IMR-90 (cell line): ENCODE results near the gene ANKS3. TPM values are rescaled to one million over a fixed set of nuclear protein-coding genes. Genes with fewer than 3 reads are reported as not detected.
A peak's percentile ranks its signal among the peaks of the same experiment; 100 is the strongest.
"Not testable (repeated sequence)": the region's sequence is repeated elsewhere in the genome, so short reads cannot be mapped to it uniquely, and the experiment has no call there.

Experiments
- ATAC-seq: fragments of 200-7000 bp; cut with Tn5 transposase; 2 replicates; pipeline ENCODE4 v1.9.1; 2020; ENCODE audit warnings: low read depth, mild to moderate bottlenecking, moderate library complexity
- BruUV-seq: library from RNA; stranded (reverse); fragments of 400-500 nt; replicated peaks from 2 replicates; lab custom pipeline; 2021; lab: Mats Ljungman, UMichigan
- CTCF ChIA-PET: fragments of 300-600 bp; formaldehyde crosslinking; extraction: SDS; loops from one replicate; lab custom pipeline; 2021; ENCODE audit warnings: antibody characterized with exemption; lab: Yijun Ruan, JAX
- POLR2A ChIA-PET: fragments of 300-600 bp; sonication (Branson Sonifier 250); formaldehyde crosslinking; loops from one replicate; lab custom pipeline; 2022; ENCODE audit warnings: antibody characterized with exemption; ENCODE audit not compliant: unreplicated experiment; lab: Charles Lee
- DNase-seq: peaks from one replicate; pipeline ENCODE4 v3.0.0; 2013
- H2AFZ ChIP-seq: replicated peaks from 2 replicates; pipeline ENCODE3; 2013; ENCODE audit warnings: low read length, mild to moderate bottlenecking; ENCODE audit not compliant: poor library complexity
- H2AK5ac ChIP-seq: 2 replicates; pipeline ENCODE4 v1.6.1; 2013; ENCODE audit warnings: low read depth, low read length, inconsistent platforms
- H2AK9ac ChIP-seq: replicated peaks from 2 replicates; pipeline ENCODE3; 2013; ENCODE audit warnings: mild to moderate bottlenecking, low read depth, low read length, moderate library complexity; ENCODE audit not compliant: poor library complexity
- H2BK120ac ChIP-seq: 2 replicates; pipeline ENCODE4 v1.6.1; 2013; ENCODE audit warnings: low read depth, low read length, inconsistent platforms
- H2BK15ac ChIP-seq: 3 replicates; pipeline ENCODE4 v1.6.1; 2013; ENCODE audit warnings: low read depth, low read length, inconsistent platforms
- H2BK20ac ChIP-seq: 2 replicates; pipeline ENCODE4 v1.6.1; 2013; ENCODE audit warnings: low read depth, mild to moderate bottlenecking, inconsistent platforms, low read length, moderate library complexity
- H2BK5ac ChIP-seq: 2 replicates; pipeline ENCODE4 v1.6.1; 2013; ENCODE audit warnings: mild to moderate bottlenecking, low read depth, low read length, inconsistent platforms; ENCODE audit not compliant: poor library complexity, severe bottlenecking
- H3K14ac ChIP-seq: replicated peaks from 2 replicates; pipeline ENCODE4 v1.6.1; 2013; ENCODE audit warnings: low read depth, low read length, inconsistent platforms
- H3K18ac ChIP-seq: 2 replicates; pipeline ENCODE4 v1.6.1; 2013; ENCODE audit warnings: low read depth, low read length, control low read depth
- H3K23ac ChIP-seq: 2 replicates; pipeline ENCODE4 v1.6.1; 2013; ENCODE audit warnings: low read depth, low read length, inconsistent platforms
- H3K27ac ChIP-seq: 2 replicates; pipeline ENCODE4 v1.5.1; 2013; ENCODE audit warnings: mild to moderate bottlenecking, control low read depth, low read length; ENCODE audit not compliant: insufficient read depth
- H3K27me3 ChIP-seq: 2 replicates; pipeline ENCODE4 v1.6.1; 2013; ENCODE audit warnings: low read length; ENCODE audit not compliant: control insufficient read depth, insufficient read depth
- H3K36me3 ChIP-seq: 2 replicates; pipeline ENCODE4 v1.6.1; 2013; ENCODE audit warnings: low read length, mixed read lengths; ENCODE audit not compliant: control insufficient read depth, insufficient read depth
- H3K4ac ChIP-seq: 2 replicates; pipeline ENCODE4 v1.6.1; 2013; ENCODE audit warnings: low read depth, low read length, inconsistent platforms
- H3K4me1 ChIP-seq: 2 replicates; pipeline ENCODE4 v1.6.1; 2013; ENCODE audit warnings: low read length, mixed read lengths; ENCODE audit not compliant: control insufficient read depth, insufficient read depth
- H3K4me2 ChIP-seq: 2 replicates; pipeline ENCODE4 v1.6.1; 2013; ENCODE audit warnings: low read depth, mild to moderate bottlenecking, control low read depth, low read length, moderate library complexity
- H3K4me3 ChIP-seq: 2 replicates; pipeline ENCODE4 v1.5.1; 2013; ENCODE audit warnings: low read depth, mild to moderate bottlenecking, control low read depth, low read length, moderate library complexity; ENCODE audit not compliant: insufficient read depth
- H3K56ac ChIP-seq: 2 replicates; pipeline ENCODE4 v1.6.1; 2013; ENCODE audit warnings: low read length, inconsistent platforms; ENCODE audit not compliant: insufficient read depth; ENCODE audit errors: extremely low read depth
- H3K79me1 ChIP-seq, 2 experiments: 2 replicates each; pipeline ENCODE4 v1.6.1; 2013; ENCODE audit warnings: low read length in 2 of 2, inconsistent platforms in 1 of 2, low read depth in 1 of 2
- H3K9ac ChIP-seq: 2 replicates; pipeline ENCODE4 v1.6.1; 2013; ENCODE audit warnings: low read depth, low read length, control low read depth
- H3K9me1 ChIP-seq: 2 replicates; pipeline ENCODE4 v1.6.1; 2013; ENCODE audit warnings: low read length, inconsistent platforms; ENCODE audit not compliant: insufficient read depth
- H3K9me3 ChIP-seq: 2 replicates; pipeline ENCODE4 v1.6.1; 2013; ENCODE audit warnings: low read length; ENCODE audit not compliant: control insufficient read depth, insufficient read depth
- H4K20me1 ChIP-seq: 2 replicates; pipeline ENCODE4 v1.6.1; 2013; ENCODE audit warnings: low read length, inconsistent platforms; ENCODE audit not compliant: insufficient read depth
- H4K5ac ChIP-seq: 2 replicates; pipeline ENCODE4 v1.6.1; 2013; ENCODE audit warnings: mild to moderate bottlenecking, low read depth, low read length, control low read depth
- H4K8ac ChIP-seq, 2 experiments: 2 replicates each; pipeline ENCODE4 v1.6.1; 2013; ENCODE audit warnings: low read depth in 2 of 2, low read length in 2 of 2, control low read depth in 1 of 2, inconsistent platforms in 1 of 2
- H4K91ac ChIP-seq: 2 replicates; pipeline ENCODE4 v1.6.1; 2013; ENCODE audit warnings: low read depth, low read length, inconsistent platforms; ENCODE audit not compliant: insufficient read depth
- NFE2L2 ChIP-seq: fragments of 150-350 bp; IDR thresholded peaks from 2 replicates; pipeline ENCODE4 v1.6.1; 2016; ENCODE audit warnings: low read depth, mild to moderate bottlenecking, low read length
- RCOR1 ChIP-seq: IDR thresholded peaks from 2 replicates; pipeline ENCODE4 v1.6.1; 2012; ENCODE audit warnings: mild to moderate bottlenecking, low read length, improper control_type of control experiment; ENCODE audit not compliant: insufficient replicate concordance
- WGBS, 2 experiments: methylation state at CpG; one replicate each; pipeline versions ENCODE4 v1.1.5 to v1.1.7; 2013; ENCODE audit warnings: missing lambda C conversion rate in 2 of 2; ENCODE audit not compliant: insufficient read length in 1 of 2; ENCODE audit errors: extremely low coverage in 2 of 2; 5-methylcytosine and 5-hydroxymethylcytosine counted together
- dilution Hi-C: fragments of 300-500 bp; cut with HindIII; formaldehyde crosslinking; loops from one replicate; pipeline ENCODE4 v1.14.3; 2018; ENCODE audit warnings: low sequenced_read_pairs; ENCODE audit not compliant: unreplicated experiment
- in situ Hi-C: fragments of 300-500 bp; cut with MboI; formaldehyde crosslinking; loops from 3 replicates; pipeline ENCODE4 v1.14.3; 2019; ENCODE audit warnings: low sequenced_read_pairs, inconsistent platforms, mixed read lengths
- intact Hi-C: fragments of 100-400 bp; cut with micrococcal nuclease; formaldehyde crosslinking; loops from 2 replicates; pipeline ENCODE4 v1.10.0; 2022
- polyA plus RNA-seq, 3 experiments: library from polyadenylated mRNA; depleted of rRNA; stranded (reverse); fragments of >200 nt; gene quantifications; 2 replicates each; pipeline ENCODE4 v1.2.3, GENCODE V29; 2012; ENCODE audit warnings: low replicate concordance in 1 of 3
- total RNA-seq: library from RNA; depleted of rRNA; stranded (reverse); fragments of >200 nt; gene quantifications from 2 replicates; pipeline ENCODE4 v1.2.3, GENCODE V29; 2012

The ANKS3 gene
- total and polyA plus RNA-seq, 2 of the 4 experiments (the other 2 are of a cell fraction): 24.4 to 25.0 TPM

- no peaks in the 10 kb centered on the region for H3K27me3 ChIP-seq
- H4K91ac ChIP-seq: no peak overlapping the region
- H3K14ac ChIP-seq: no peak overlapping the region
- no peak overlapping the region for H3K18ac ChIP-seq
- dilution Hi-C loops (no loop called here), intact Hi-C loops (no loop called here), in situ Hi-C loops (no loop called here)
- H2AK9ac ChIP-seq: peak overlapping the region; percentile 72
- H3K36me3 ChIP-seq: no peaks in the 10 kb centered on the region; the same call in 1 of the 2 replicates
- no peaks in the 10 kb centered on the region; the same call in 1 of the 2 replicates for H4K20me1 ChIP-seq
- H3K9me3 ChIP-seq: no peaks in the 10 kb centered on the region
- no peak overlapping the region for H2BK5ac ChIP-seq
- no peaks in the 10 kb centered on the region for H3K9me1 ChIP-seq
- no peak overlapping the region; the same call in 1 of the 2 replicates for H3K4ac ChIP-seq
- no peak overlapping the region for H2BK20ac ChIP-seq
- no peak for TF ChIP-seq RCOR1
- no peak for TF ChIP-seq NFE2L2
- no peak overlapping the region for H4K5ac ChIP-seq
- no peak overlapping the region for H3K9ac ChIP-seq
- H3K4me2 ChIP-seq: peak overlapping the region; percentile 10; the same call in 1 of the 2 replicates
- peak; percentile 45; the same call in 1 of the 2 replicates for ATAC-seq
- no peak overlapping the region for H2BK15ac ChIP-seq
- H3K4me1 ChIP-seq: no peaks in the 10 kb centered on the region
- no peak overlapping the region for H4K8ac ChIP-seq
- CTCF ChIA-PET: no interaction called here
- H3K4me3 ChIP-seq: no peak overlapping the region
- H3K27ac ChIP-seq: no peak overlapping the region
- no peak for DNase-seq
- peak overlapping the region; percentile 71 for H2AFZ ChIP-seq
- POLR2A ChIA-PET: no interaction called here
- H2BK120ac ChIP-seq: no peak overlapping the region
- no peak overlapping the region for H3K56ac ChIP-seq
- 0 out of 2 replicates have a peak overlapping the region, but pooled peaks have one; percentile 27 for H3K23ac ChIP-seq
- no TSS peak for BruUV-seq
- 40% methylated on average over 1 of the region's 14 CpGs; no CpG with 5 or more reads in 1 of the 2 experiments for WGBS, 2 experiments
- no peaks in the 10 kb centered on the region for H3K79me1 ChIP-seq
- no peak overlapping the region for H2AK5ac ChIP-seq
Measured at GRCh38 chr16:4743226-4743878, 9.3 kb upstream of the ANKS3 start.

GRCh38 chr16:4738370-4738769, 4.3 kb upstream of the ANKS3 start:
- H3K4ac ChIP-seq, H3K36me3 ChIP-seq, H4K8ac ChIP-seq, H2BK120ac ChIP-seq, H3K4me1 ChIP-seq, H3K27me3 ChIP-seq, H3K23ac ChIP-seq, H3K79me1 ChIP-seq, POLR2A ChIA-PET, H2BK15ac ChIP-seq, H2AFZ ChIP-seq, H2BK5ac ChIP-seq, H2BK20ac ChIP-seq, H4K5ac ChIP-seq, H3K27ac ChIP-seq, H3K18ac ChIP-seq, H4K91ac ChIP-seq, H3K9ac ChIP-seq, H3K4me2 ChIP-seq, H3K14ac ChIP-seq, H2AK5ac ChIP-seq, intact Hi-C loops, H3K56ac ChIP-seq, dilution Hi-C loops, BruUV-seq, in situ Hi-C loops, H3K9me3 ChIP-seq, ATAC-seq, H4K20me1 ChIP-seq, CTCF ChIA-PET, H3K4me3 ChIP-seq, H3K9me1 ChIP-seq, H2AK9ac ChIP-seq, DNase-seq: not testable (repeated sequence)
- WGBS, 2 experiments: 100% methylated on average over 2 of the region's 5 CpGs; no CpG with 5 or more reads in 1 of the 2 experiments
